MV-4-11 (cell line): ENCODE measurements around the gene ERP27.
A peak's percentile ranks its signal among the peaks of the same experiment; 100 is the strongest.

Source experiments
- DNase-seq: peaks from one replicate; lab custom pipeline; 2025; lab: John Stamatoyannopoulos, UW

Gene ERP27

GRCh38 chr12:14938301-14938700 lies at the start of gene ERP27:
ERP27 (minus strand) TSS chr12:14938537; CDS start chr12:14938508, 29 bp downstream.
- no peak for DNase-seq

GRCh38 chr12:14988035-14988434 lies 49.7 kb upstream of the ERP27 start:
- DNase-seq, result peak; percentile 91

- no peak for DNase-seq
Measured at GRCh38 chr12:14986449-14986848, 48.1 kb upstream of the ERP27 start.

GRCh38 chr12:14984766-14985285 lies 46.5 kb upstream of the ERP27 start:
- no peak for DNase-seq

- no peak for DNase-seq
Measured at GRCh38 chr12:14984036-14984435, 45.7 kb upstream of the ERP27 start.

GRCh38 chr12:14982991-14983390 lies 44.7 kb upstream of the ERP27 start:
- DNase-seq, result peak; percentile 50

GRCh38 chr12:14982562-14982961 lies 44.2 kb upstream of the ERP27 start:
- peak; percentile 94 for DNase-seq

GRCh38 chr12:14981049-14981448 lies 42.7 kb upstream of the ERP27 start:
- DNase-seq, result peak; percentile 95

GRCh38 chr12:14979468-14979867 lies 41.1 kb upstream of the ERP27 start:
- no peak for DNase-seq

- DNase-seq, result no peak
Measured at GRCh38 chr12:14976658-14977057, 38.3 kb upstream of the ERP27 start.

- peak; percentile 46 for DNase-seq
Measured at GRCh38 chr12:14975457-14975856, 37.1 kb upstream of the ERP27 start.

GRCh38 chr12:14974633-14975032 lies 36.3 kb upstream of the ERP27 start:
- DNase-seq, result no peak

- no peak for DNase-seq
Measured at GRCh38 chr12:14972816-14973215, 34.5 kb upstream of the ERP27 start, which contains the start of gene PDE6H. PDE6H (plus strand) TSS chr12:14973042; CDS start chr12:14978013, 4,971 bp downstream.

GRCh38 chr12:14970473-14970872 lies 32.1 kb upstream of the ERP27 start:
- DNase-seq, result no peak

GRCh38 chr12:14968478-14968877 lies 30.1 kb upstream of the ERP27 start:
- DNase-seq, result no peak

GRCh38 chr12:14965221-14965620 lies 26.9 kb upstream of the ERP27 start:
- DNase-seq, result no peak

- no peak for DNase-seq
Measured at GRCh38 chr12:14964406-14964805, 26.1 kb upstream of the ERP27 start.

GRCh38 chr12:14963520-14963919 lies 25.2 kb upstream of the ERP27 start:
- no peak for DNase-seq

- peak; percentile 12 for DNase-seq
Measured at GRCh38 chr12:14962797-14963196, 24.5 kb upstream of the ERP27 start.

- DNase-seq, result peak; percentile 67
Measured at GRCh38 chr12:14962153-14962539, 23.8 kb upstream of the ERP27 start.

GRCh38 chr12:14961466-14962152 lies 23.3 kb upstream of the ERP27 start, which contains the start of gene ARHGDIB:
ARHGDIB (minus strand) TSS chr12:14961601; CDS start chr12:14950712, 10,889 bp downstream.
- DNase-seq, result peak; percentile 96

- peak; percentile 90 for DNase-seq
Measured at GRCh38 chr12:14960548-14961465, 22.5 kb upstream of the ERP27 start.
